Astrocyte (in vitro differentiated cells and primary cell): Measurements from ENCODE around the gene PEX5L. TPM values are rescaled to one million over a fixed set of nuclear protein-coding genes. Genes with fewer than 3 reads are reported as not detected.
A peak's percentile ranks its signal among the peaks of the same experiment; 100 is the strongest.

Source experiments
- DNase-seq: peaks from one replicate; pipeline ENCODE4 v3.0.0-alpha.2; 2010; ENCODE audit warnings: low read depth
- FAIRE-seq: peaks from 2 replicates; lab custom pipeline; 2011; peaks lifted over from hg19 to GRCh38; lab: Jason Lieb, UNC
- H2AFZ ChIP-seq: 2 replicates; pipeline ENCODE4 v1.6.0; 2012; ENCODE audit warnings: low read depth, low read length, inconsistent platforms
- H3K27ac ChIP-seq: 2 replicates; pipeline ENCODE4 v1.5.1; 2011; ENCODE audit warnings: low read depth, low read length, inconsistent platforms
- H3K27me3 ChIP-seq: 2 replicates; pipeline ENCODE4 v1.6.0; 2011; ENCODE audit warnings: low read length, inconsistent platforms; ENCODE audit not compliant: insufficient read depth
- H3K36me3 ChIP-seq: 2 replicates; pipeline ENCODE4 v1.5.1; 2011; ENCODE audit warnings: low read length, inconsistent platforms; ENCODE audit not compliant: insufficient read depth
- H3K4me1 ChIP-seq: 2 replicates; pipeline ENCODE4 v1.5.1; 2011; ENCODE audit warnings: low read length, inconsistent platforms; ENCODE audit not compliant: insufficient read depth
- H3K4me2 ChIP-seq: 2 replicates; pipeline ENCODE4 v1.6.0; 2012; ENCODE audit warnings: low read length, inconsistent platforms
- H3K4me3 ChIP-seq: 2 replicates; pipeline ENCODE4 v1.5.1; 2011; ENCODE audit warnings: low read depth, mild to moderate bottlenecking, low read length, inconsistent platforms; ENCODE audit not compliant: insufficient read depth
- H3K79me2 ChIP-seq: 2 replicates; pipeline ENCODE4 v1.6.0; 2012; ENCODE audit warnings: mild to moderate bottlenecking, low read length, inconsistent platforms; ENCODE audit not compliant: insufficient read depth
- H3K9ac ChIP-seq: 2 replicates; pipeline ENCODE4 v1.6.0; 2012; ENCODE audit warnings: mild to moderate bottlenecking, low read length, inconsistent platforms
- H3K9me3 ChIP-seq: 2 replicates; pipeline ENCODE4 v1.5.1; 2012; ENCODE audit warnings: low read depth, mild to moderate bottlenecking, low read length, inconsistent platforms; ENCODE audit not compliant: insufficient read depth
- H4K20me1 ChIP-seq: 2 replicates; pipeline ENCODE4 v1.6.0; 2012; ENCODE audit warnings: low read length, inconsistent platforms; ENCODE audit not compliant: insufficient read depth
- H3K27ac Mint-ChIP-seq: one replicate; pipeline ENCODE4 v1.8.0; 2021; ENCODE audit warnings: mild to moderate bottlenecking, mixed read lengths; ENCODE audit not compliant: unreplicated experiment
- H3K27me3 Mint-ChIP-seq: one replicate; pipeline ENCODE4 v1.8.0; 2021; ENCODE audit warnings: low read depth, mixed read lengths; ENCODE audit not compliant: unreplicated experiment
- H3K36me3 Mint-ChIP-seq: one replicate; pipeline ENCODE4 v1.8.0; 2021; ENCODE audit warnings: low read depth, mixed read lengths; ENCODE audit not compliant: unreplicated experiment
- H3K4me1 Mint-ChIP-seq: one replicate; pipeline ENCODE4 v1.8.0; 2021; ENCODE audit warnings: low read depth, mixed read lengths; ENCODE audit not compliant: unreplicated experiment
- H3K4me3 Mint-ChIP-seq: one replicate; pipeline ENCODE4 v1.8.0; 2021; ENCODE audit warnings: mild to moderate bottlenecking, moderate library complexity, mixed read lengths; ENCODE audit not compliant: unreplicated experiment
- H3K9me3 Mint-ChIP-seq: one replicate; pipeline ENCODE4 v1.8.0; 2021; ENCODE audit warnings: mild to moderate bottlenecking, mixed read lengths; ENCODE audit not compliant: unreplicated experiment
- EZH2 ChIP-seq: IDR thresholded peaks from 2 replicates; pipeline ENCODE4 v1.6.1; 2012; ENCODE audit warnings: mild to moderate bottlenecking, low read length, inconsistent platforms; ENCODE audit not compliant: insufficient read depth
- total RNA-seq: library from RNA; stranded (reverse); gene quantifications from 2 replicates; pipeline ENCODE4 v1.2.1, GENCODE V29; 2021
- TF ChIP-seq, protein P1 (sequence below): IDR thresholded peaks from 2 replicates; pipeline ENCODE4 v1.5.1; 2011; ENCODE audit warnings: low read depth, mild to moderate bottlenecking, inconsistent platforms, low read length, moderate library complexity; ENCODE audit not compliant: insufficient read depth

Gene PEX5L
- total RNA-seq, 1 donor from 2014 or later = 0.43 TPM

DNA sequence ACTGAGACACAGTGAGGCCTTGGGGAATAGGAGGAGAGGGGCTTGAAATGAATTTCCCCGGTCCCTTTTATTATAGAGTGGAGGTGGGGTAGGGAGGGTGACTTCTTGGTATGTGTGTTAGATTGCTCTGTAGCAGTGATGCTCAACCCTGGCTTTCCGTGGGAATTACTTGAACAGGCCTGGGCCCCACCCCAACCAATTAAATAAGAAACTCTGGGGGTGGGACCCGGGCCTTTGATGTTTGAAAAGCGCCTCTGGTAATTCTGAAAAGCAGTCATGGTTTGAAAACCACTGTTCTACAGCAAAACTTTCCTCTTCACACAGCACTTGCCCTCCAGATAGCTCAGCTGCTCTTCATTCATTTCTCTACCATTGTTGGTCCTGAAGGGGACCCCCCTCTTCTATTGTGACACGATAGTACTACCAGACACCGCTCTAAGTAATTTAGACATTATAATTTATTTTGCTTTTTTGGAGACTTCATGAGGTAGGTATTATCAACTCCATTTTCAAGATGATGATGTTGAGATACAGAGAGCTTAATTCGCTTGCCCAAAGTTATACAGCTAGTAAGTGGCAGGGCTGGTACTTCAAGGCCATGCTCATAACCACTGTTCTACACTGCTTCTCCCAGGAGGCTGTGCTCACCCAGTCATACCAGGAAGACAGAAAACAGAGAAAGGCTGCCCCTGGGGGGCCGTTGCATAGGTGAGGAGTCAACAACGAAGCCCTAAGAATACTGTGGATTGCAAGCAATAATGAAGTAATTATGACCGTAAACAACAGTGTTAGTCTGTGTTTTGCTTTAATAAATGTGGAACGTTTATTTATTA, 176.2 kb downstream of the PEX5L start:
- H3K9ac ChIP-seq = no peak overlapping the region
- Mint-ChIP-seq H3K27ac (no peak overlapping the region), H3K4me3 (no peak overlapping the region), H3K9me3 (no peaks in the 10 kb centered on the region), H3K36me3 (no peaks in the 10 kb centered on the region), H3K27me3 (no peaks in the 10 kb centered on the region), H3K4me1 (no peaks in the 10 kb centered on the region)
- no peak for TF ChIP-seq EZH2
- TF ChIP-seq, protein P1, sequence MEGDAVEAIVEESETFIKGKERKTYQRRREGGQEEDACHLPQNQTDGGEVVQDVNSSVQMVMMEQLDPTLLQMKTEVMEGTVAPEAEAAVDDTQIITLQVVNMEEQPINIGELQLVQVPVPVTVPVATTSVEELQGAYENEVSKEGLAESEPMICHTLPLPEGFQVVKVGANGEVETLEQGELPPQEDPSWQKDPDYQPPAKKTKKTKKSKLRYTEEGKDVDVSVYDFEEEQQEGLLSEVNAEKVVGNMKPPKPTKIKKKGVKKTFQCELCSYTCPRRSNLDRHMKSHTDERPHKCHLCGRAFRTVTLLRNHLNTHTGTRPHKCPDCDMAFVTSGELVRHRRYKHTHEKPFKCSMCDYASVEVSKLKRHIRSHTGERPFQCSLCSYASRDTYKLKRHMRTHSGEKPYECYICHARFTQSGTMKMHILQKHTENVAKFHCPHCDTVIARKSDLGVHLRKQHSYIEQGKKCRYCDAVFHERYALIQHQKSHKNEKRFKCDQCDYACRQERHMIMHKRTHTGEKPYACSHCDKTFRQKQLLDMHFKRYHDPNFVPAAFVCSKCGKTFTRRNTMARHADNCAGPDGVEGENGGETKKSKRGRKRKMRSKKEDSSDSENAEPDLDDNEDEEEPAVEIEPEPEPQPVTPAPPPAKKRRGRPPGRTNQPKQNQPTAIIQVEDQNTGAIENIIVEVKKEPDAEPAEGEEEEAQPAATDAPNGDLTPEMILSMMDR = no peak
- H3K4me2 ChIP-seq = no peak overlapping the region
- no peaks in the 10 kb centered on the region for H3K27me3 ChIP-seq
- DNase-seq (no peak), FAIRE-seq (no peak)
- no peaks in the 10 kb centered on the region for H3K4me1 ChIP-seq
- no peak overlapping the region for H3K4me3 ChIP-seq
- H3K9me3 ChIP-seq = no peaks in the 10 kb centered on the region
- no peaks in the 10 kb centered on the region for H3K36me3 ChIP-seq
- no peaks in the 10 kb centered on the region for H4K20me1 ChIP-seq
- no peak overlapping the region for H2AFZ ChIP-seq
- no peaks in the 10 kb centered on the region for H3K79me2 ChIP-seq
- H3K27ac ChIP-seq = no peak overlapping the region

DNA sequence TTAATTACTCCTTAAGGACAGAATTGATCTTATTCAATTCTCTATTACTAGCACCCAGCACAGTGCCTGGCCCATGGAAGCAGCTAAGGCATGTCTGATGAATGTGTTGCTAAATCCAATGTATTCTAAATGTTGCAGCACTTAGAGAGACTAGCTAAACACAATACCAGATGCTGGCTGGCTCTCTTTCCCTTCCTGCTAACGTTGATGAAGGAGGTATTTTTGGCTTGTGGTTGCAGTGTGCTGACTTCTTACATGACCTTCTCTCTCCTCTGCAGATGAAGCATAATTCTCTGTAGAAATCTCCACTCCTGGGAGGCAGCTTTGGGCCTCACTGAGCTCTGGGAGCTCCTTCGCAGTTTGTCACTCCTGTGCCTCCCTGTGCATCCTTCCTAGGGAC, 183.6 kb downstream of the PEX5L start:
- Histone ChIP-seq H3K79me2 (no peaks in the 10 kb centered on the region), H3K27ac (no peak overlapping the region), H3K4me3 (no peak overlapping the region), H3K27me3 (no peaks in the 10 kb centered on the region), H3K36me3 (no peaks in the 10 kb centered on the region), H3K4me2 (peak overlapping the region; percentile 21), H2AFZ (no peak overlapping the region), H3K4me1 (no peaks in the 10 kb centered on the region), H3K9ac (no peak overlapping the region), H4K20me1 (no peaks in the 10 kb centered on the region), H3K9me3 (no peaks in the 10 kb centered on the region)
- FAIRE-seq = no peak
- Mint-ChIP-seq H3K9me3 (no peaks in the 10 kb centered on the region), H3K27me3 (no peaks in the 10 kb centered on the region), H3K27ac (no peak overlapping the region), H3K36me3 (no peaks in the 10 kb centered on the region), H3K4me3 (no peak overlapping the region), H3K4me1 (peaks cover 8% of the 10 kb centered on the region)
- DNase-seq = peak; percentile 89
- TF ChIP-seq, protein P1 = no peak
- TF ChIP-seq EZH2 = no peak
